HT-29 (cell line): ENCODE results near the gene METTL13. TPM values are rescaled to one million over a fixed set of nuclear protein-coding genes. Genes with fewer than 3 reads are reported as not detected.
A peak's percentile ranks its signal among the peaks of the same experiment; 100 is the strongest.

Experiments
- DNase-seq: peaks from one replicate; pipeline ENCODE4 v3.0.0-alpha.2; 2015; ENCODE audit warnings: low spot score
- total RNA-seq: library from RNA; depleted of rRNA; stranded (reverse); fragments of >200 nt; shearing (Covaris generic); gene quantifications from 2 replicates; pipeline ENCODE4 v1.2.3, GENCODE V29; 2014

Gene METTL13
- total RNA-seq, 1 experiment from 2014 or later = 39.4 TPM

DNA sequence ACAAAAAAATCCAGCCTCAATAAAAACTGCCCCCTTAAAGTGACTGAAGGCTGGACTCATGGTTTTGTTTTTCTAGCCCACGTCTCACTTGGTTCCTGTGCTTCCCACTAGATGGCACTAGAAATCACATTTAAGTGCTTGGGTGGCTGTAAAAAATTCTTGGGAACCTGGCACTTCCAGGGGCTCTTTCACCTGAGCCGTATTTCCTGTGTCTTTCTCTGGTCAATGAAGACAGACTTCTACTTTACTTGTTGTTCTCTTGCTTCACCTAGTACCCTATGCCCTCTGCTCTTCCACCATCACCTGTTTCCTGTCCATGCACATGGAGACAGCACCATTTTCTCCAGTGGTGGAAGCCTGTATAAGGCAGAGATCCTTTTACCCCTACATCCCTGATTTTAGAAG, 20.0 kb downstream of the METTL13 start:
- peak; percentile 84 for DNase-seq

DNA sequence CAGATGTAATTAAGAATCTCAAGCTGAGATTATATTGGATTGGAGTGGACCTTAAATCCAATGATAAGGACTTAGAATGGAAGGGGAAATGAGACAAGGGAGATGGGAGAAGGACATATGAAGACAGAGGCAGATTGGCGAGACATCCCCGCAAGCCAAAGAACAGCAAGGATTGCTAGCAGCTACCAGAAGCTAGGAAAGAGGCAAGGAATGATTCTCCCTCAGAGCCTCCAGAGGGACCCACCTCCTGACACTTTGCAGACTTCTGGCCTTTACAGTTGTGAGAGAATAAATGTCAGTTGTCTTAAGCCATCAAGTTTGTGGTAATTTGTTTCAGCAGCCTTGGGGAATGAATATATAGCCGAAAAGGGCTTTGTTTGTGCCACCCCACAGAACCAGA, 20.7 kb downstream of the METTL13 start:
- peak; percentile 23 for DNase-seq

DNA sequence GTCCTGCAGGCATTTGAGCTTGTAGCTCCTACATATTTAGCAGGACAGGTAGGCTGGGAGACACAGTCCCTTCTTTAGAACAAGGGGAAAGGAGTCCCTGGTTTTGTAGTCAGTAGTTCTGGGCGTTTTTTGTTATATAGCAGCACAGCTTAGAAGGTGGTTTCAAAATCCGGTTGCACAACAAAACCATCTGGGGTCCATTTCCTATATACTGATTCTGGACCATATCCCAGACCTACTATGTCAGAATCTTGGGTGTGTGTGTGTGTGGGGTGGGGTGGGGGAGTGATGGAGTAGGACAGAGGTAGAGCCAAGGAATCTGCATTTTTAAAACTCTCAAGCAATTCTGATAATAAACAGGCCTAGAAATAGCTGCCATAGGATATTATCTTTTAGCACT, 21.6 kb downstream of the METTL13 start:
- no peak for DNase-seq

DNA sequence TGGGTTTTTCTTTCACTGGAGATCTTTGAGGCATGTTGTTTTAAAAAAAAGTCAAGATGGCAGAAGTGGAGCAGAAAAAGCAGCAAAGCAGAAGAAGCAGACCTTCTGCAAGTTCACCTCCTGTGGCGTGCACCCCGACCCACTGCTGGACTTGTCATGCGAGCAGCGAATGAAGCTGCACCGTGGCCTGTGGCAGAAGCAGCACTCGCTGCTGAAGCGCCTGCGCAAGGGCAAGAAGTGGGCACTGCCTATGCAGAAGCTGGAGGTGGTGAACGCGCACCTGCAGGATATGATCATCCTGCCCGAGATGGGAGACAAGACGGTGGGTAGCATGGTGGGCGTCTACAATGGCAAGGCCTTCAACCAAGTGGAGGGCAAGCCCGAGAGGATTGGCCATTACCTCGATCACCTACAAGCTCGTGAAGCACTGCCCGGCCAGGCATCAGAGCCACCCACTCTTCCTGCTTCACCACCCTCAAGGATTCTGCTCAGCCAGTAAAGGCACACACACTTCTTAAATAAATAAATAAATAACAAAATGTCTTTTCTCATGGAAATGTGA, 22.1 kb downstream of the METTL13 start:
- no peak for DNase-seq

DNA sequence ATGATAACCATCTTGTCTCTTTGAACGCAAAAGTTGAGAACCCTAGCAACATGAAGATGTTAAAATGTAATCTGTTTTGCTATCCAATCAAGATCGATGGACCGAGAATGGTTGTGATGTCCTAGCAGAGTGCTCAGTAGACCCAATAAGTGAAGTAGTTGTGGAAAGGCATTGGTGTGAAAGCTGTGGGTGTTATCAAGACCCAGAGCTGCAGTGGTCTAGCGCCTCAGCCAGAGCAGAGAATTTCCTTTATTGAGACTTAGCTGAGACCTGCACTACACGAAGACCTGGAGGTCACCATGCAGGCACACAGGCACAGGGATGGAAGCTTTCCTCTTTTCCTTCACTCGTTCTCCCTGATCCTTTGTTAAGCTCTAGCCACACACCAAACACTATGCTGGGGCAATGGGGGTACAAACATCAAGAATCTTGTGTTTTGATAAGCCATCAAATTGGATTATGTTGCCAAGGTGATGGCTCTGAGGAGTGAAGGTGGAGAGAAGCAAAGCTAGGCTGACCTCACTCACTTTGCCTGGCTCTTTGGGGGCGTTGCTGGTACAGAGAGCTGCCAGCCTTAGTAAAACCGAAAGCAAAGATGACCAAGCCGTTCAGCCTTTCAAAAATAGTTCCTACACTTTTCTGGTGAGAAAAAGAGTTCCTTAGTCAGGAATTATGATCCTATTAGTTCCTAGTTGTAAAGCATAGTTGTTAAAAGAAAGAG, 24.1 kb downstream of the METTL13 start:
- DNase-seq = no peak

DNA sequence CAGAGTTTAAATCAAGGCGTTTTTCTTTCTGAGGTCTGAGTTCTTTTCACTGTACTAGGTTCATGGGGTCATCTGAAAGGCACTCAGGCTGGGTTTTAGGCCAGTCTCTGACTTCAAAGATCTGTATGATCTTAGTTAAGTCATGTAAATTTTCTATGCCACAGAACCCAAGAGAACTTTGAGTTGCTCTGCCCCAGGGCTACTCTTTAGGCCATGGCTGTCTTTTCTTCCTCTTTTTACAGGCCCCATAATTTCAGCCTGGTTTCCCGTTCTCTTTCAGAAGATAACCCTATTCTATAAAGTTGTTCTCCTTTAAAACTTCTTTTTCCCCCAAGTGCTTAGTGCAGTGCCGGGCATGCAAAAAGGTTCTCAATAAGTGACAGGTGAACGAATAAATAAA, 26.1 kb downstream of the METTL13 start:
- no peak for DNase-seq

DNA sequence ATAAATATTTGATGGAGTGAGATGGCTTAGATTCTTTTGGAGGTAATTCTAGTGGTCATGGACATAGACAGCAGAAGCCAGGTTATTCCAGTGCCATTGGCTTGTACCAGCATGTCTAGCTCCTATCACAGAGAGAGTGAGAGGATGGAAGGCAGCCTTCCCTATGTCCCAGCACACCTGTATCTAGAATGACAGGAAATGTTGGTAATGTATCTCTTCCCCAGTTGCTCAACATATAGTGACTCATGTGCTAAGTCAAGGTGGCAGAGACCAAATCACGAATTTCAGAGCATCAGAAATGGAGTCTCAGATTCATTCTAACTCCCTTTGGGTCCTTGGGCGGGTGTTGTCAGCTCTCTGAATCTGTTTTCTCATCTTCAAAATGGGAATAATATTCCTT, 28.4 kb downstream of the METTL13 start:
- DNase-seq = no peak

DNA sequence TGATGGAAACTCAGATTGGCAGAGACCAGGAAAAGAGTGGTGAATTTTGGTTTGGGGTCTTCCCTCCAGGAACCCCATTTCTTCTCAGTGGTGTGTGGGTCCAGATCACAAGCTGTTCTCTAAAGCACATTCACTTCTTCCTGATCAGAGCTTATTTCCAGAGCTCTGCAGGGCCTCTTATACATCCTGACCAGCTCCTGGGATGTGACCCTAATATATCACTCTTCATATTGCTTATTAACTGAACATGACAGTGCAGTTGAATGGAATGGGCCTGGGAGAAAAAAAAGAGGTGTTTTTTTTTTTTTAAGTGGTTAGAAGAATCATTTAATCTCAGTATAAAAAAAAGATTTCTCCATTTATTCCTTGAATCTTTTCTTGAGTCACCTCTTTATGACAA, 30.2 kb downstream of the METTL13 start:
- DNase-seq = no peak

DNA sequence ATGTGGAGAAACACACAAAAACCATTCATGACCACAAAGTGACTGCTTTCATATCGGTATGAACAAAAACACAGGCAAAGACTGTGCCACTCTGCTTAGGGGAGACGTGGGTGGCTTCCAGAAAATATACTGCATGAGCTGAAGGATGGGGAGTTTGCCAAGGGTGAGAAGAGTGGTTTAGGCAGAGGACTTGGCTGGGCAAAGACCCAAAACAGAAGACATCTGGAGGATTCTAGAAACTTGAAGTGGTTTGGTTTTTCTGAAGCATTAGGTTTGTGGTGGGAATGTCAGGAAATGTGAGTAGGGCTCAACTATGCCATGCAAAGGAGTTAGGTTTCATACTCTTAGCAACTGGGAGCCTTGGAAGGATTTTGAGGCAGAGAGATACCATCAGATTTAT, 33.2 kb downstream of the METTL13 start:
- DNase-seq = no peak

DNA sequence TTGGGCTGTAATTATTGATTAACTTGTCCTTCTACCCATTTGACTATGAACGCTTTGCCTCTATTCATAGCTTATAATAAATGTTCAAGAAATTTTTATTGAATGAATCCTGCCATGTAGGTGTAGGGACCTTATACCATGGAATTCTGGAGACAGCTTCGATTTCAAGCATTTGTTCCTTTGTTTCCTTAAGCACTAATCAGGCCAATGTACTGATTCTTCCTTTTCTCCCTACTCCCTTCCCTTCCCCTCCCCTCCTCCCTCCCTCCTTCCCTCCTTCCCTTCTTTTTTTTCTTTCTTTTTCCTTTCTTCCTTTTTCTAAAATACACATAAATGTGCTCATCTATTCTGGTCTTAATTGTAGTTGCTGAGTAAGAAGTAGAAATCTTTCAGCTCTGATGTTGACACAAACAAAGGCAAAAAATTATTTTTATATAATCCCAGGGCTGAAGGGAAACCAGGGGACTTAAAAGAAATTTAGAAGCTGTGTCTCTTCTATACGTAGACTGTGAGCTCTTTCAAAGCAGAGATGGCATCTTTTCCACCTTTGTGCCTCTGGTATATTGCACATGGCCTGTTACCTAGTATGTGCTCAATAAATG, 34.9 kb downstream of the METTL13 start:
- DNase-seq = no peak

DNA sequence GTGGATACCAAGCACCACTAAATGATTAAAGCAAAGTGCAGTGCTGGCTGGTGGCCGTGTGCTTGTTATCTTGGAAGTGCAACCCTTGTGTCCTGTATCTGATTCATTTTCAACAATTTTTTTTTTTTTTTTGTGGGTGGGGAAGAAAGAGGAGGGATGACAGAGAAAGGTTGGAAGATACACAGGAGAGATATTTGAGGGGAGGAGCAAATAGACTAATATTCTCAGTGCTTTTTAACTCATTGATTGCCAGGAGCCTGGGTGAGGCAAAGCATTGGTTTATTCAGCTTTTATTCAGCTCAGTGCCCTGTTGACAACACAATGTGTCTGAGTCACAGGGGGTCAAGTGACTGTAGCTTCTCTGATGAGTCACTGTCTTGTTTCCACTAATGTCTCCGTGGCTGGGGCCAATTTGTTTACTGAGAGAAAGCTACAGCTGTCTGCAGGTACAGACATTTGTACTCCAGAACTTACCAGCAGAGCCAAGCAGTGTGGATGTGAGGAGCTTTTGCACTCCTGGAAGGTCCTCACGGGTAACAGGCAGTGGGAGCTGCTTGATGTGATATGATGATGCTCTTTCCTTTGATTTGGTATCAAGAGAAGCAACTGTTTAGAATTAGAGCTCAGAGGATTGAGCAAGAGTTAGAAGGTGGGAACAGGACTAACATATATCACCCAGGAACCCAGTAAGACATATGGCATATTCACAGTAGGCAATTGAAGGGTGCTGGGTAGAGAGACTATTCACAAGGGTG, 36.2 kb downstream of the METTL13 start:
- DNase-seq = peak; percentile 41

DNA sequence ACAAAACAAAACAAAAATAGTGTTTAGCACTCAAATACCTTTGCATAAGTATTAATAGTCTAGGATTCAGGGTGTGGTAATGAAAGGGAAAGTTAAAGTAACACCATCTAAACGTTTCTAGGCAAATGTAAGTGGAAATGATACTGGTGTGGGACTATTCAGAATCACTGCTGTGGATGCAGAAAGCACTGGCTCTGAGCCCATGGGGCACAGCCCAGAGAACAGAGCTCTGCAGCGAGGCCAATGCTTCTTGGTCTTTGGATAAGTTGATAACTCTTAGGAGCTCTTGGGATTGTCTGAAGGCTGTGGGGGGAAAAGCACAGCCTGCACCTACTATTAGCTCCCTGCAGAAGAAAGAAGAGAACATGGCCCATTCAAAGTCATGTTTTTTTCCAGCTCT, 38.5 kb downstream of the METTL13 start:
- no peak for DNase-seq

DNA sequence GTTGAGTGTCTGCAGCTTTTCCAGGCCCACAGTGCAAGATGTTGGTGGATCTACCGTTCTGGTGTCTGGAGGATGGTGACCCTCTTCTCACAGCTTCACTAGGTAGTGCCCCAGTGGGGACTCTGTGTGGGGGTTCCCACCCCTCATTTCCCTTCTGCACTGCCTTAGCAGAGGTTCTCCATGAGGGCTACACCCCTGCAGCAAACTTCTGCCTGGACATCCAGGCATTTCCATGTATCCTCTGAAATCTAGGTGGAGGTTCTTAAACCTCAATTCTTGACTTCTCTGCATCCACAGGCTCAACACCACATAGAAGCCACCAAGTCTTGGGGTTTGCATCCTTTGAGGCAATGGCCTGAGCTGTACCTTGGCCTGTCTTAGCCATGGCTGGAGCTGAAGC, 45.5 kb downstream of the METTL13 start:
- DNase-seq = no peak

DNA sequence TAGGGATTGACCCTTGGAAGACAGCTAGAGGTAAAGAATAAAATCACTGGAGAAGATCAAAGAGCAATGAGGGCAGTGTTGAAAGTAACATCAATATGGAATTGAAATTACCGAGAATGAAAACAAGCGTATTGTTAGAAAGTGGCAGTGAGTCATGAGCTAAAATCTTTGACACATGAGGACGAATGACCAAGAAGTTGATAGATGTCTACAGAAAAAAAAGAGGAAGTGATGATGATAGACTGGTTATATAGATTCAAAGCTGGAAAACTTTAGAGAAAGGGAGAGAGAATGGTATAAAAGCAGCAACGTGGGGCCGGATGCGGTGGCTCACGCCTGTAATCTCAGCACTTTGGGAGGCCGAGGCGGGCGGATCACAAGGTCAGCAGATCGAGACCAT, 47.3 kb downstream of the METTL13 start:
- DNase-seq = no peak

DNA sequence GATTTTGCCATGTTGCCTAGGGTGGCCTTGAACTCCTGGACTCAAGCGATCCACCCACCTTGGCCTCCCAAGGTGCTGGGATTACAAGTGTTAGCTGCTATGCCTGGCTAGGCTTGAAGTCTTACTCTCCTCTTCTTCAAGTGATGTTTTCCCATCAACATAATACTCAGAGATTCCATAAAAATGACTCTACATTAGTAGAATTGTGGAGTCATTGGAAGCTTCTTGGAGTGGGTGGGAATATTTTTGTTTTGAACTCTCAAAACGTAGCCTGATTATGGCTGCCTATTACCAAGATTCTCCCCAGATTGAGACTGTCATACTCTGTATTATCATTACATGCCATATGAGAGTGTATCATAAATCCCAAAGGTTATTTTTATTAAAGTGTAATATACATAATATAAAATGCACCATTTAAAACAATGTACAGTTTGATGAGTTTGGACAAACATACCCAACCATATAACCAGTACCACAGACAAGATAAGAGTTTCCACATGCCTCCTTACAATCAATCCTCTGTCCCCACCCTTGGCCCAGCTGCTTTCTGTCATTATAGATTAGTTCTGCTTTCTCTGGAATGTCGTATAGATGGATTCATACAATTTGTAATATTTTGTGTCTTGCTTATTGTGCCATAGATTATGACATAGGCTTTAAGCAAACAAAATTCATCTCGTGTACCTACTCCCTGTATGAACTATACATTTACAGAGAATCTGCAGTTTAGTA, 51.8 kb downstream of the METTL13 start:
- DNase-seq = no peak

DNA sequence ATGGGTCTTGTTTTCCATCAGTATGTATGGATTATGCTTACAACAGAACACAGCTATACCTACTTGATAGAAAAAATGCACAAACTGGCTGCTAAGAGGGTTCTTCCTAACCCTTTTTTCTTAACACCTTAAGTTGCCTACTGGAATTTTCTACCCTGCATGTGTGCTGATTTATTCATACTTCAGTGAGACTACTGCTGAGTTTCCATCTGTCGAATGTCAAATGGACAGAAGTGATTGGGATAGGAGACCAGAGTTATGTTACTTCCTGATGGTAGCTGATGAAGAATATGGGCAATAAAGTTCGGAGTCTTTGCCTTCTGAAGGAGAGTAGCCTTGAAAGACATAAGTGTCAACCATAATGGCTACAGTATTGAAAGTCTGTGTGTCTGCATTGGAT, 53.4 kb downstream of the METTL13 start:
- DNase-seq = no peak

DNA sequence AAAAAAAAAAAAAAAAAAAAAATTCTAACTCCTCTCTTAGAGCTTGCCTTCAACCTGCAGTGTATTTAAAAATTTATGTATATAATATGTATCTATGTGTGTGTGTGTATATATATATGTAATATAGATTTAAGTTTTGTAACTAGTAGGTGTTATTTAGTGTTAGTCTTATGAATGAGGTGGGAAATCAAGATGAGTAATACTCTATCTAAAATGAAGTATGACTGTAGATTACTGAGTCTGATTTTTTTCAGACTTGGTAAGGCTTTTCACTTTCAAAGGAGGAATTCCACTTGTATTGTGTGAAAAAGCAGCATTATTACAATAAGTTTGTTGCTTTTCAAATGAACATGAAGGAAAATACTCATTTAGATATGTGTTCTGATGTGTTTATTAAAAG, 54.4 kb downstream of the METTL13 start:
- no peak for DNase-seq

DNA sequence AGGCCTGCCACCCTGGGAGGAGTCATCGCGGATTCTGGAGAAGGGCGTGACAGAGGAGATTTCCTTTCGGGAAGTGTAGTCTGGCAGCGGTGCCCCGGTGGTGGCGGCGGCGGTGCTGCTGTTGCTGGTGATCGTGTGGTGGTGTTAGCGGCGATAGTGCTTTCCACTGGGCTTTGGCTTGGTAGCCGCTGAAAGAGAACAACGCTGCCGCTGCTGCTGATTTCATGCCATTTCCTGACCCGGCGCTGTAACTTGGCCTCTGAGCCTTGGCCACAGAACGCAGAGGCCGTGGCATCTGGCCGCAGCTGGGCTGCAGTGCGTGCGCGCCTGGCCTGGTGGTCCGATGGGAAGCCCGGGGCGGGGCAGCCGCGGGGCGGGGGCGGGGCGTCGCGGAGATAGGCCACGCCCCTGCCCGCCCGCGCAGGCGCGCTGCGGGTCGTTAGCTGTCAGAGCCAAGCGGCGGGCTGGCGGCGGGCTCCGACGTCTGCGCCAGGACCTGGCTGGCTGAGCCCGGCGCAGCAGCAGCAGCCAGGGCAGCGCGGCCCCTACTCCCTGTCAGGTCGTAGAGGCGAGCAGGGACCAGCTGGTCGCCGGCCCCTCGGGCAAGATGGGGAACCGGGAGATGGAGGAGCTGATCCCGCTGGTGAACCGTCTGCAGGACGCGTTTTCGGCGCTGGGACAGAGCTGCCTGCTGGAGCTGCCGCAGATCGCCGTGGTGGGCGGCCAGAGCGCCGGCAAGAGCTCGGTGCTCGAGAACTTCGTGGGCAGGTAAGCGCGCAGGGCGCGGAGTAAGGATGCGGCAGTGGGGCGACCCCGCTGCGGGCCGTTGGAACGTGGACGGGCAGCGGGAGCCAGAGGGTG, 59.8 kb downstream of the METTL13 start, which contains the start of gene DNM3:
Gene DNM3 (plus strand): TSS at position 449 of the 861 bp plus-strand sequence. CDS start 159 bp downstream, at position 608.
- no peak for DNase-seq

DNA sequence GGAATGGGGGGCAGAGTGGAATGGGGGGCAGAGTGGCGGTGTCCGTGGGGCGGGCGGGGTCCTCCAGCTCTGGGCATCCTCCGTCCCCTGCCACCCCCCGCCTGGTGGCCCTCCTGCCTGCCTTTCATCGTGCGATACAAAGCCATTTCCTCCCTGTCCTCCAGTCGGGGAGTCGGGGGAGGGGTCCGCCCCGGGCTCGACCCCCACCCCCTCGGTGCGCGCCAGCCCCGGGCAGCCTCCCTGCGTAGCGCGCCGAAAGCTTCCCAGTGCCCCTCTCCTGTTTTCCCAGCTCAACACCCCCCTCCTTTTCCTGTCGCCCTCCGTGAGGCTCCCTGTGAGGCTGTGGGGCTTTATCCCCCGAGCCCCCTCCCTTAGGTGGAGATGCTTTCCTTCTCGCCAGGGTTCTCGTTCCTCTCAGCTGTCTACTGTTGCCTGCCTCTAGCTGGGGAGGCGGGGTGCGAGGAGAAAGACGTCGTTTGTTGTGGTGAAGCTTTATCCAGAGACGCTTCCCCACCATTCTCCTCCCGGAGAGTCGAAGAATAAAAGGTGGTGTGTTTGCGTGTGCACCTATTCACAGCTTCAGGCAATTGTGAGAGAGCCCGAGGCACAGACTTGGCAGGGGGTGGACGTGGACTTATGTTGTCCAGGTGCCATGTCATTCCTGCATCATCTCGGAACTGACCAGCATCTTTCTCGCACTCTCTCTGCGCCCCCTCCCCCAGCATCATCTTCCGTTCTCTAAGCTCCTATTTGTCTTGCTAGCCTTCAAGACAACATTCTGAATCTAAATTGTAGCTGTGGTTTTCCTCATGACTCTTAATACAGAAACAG, 60.7 kb downstream of the METTL13 start:
- DNase-seq = no peak

DNA sequence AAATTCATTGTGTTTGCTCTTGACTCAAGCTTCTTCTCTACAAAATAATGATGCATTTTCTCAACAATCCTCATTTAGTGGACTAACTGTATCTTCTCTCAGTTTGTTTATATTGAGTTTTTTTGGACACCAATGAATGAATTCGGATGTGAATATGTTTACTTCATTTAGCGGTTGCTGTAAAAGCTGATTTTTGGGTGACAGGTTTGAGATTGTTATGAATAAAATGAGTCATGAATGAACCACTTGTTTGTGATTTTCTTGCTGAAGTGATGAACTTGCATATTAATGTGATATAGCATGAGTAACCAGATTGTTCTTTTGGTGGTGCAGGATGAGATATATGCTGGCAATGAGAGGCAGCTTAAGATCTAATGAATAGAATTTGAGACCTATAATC, 62.9 kb downstream of the METTL13 start:
- no peak for DNase-seq
